Heart right ventricle (tissue), 16 donors: ENCODE measurements around the gene XPOT. TPM values are rescaled to one million over a fixed set of nuclear protein-coding genes. Genes with fewer than 3 reads are reported as not detected.

Experiments used
- ATAC-seq, 8 donors: fragments of 200-7000 bp; cut with Tn5 transposase; one replicate each; pipeline ENCODE4 v1.9.1; 2020; ENCODE audit warnings: mild to moderate bottlenecking in 8 of 8, moderate library complexity in 8 of 8, moderate number of reproducible peaks in 1 of 8
- DNase-seq, 2 donors: peaks; one replicate each; pipeline ENCODE4 v3.0.0-alpha.2; 2020
- H3K27ac ChIP-seq, 10 donors: fragments of 200-600 bp; sonication (generic) in 2 of 10; one replicate each; pipeline versions ENCODE4 v1.5.0 to v1.8.0; 2020 to 2022; ENCODE audit warnings: mild to moderate bottlenecking in 3 of 10
- H3K27me3 ChIP-seq, 7 donors: fragments of 200-600 bp; one replicate each; pipeline ENCODE4 v1.8.0; 2021 to 2022; ENCODE audit warnings: mild to moderate bottlenecking in 2 of 7
- H3K36me3 ChIP-seq, 9 donors: fragments of 200-600 bp; sonication (generic) in 1 of 9; one replicate each; pipeline versions ENCODE4 v1.5.0 to v1.8.0; 2020 to 2022; ENCODE audit warnings: mild to moderate bottlenecking in 2 of 9
- H3K4me1 ChIP-seq, 9 donors: fragments of 200-600 bp; sonication (generic) in 1 of 9; one replicate each; pipeline versions ENCODE4 v1.5.0 to v1.8.0; 2020 to 2022; ENCODE audit warnings: mild to moderate bottlenecking in 4 of 9
- H3K4me3 ChIP-seq, 10 donors: fragments of 200-600 bp; sonication (generic) in 2 of 10; one replicate each; pipeline versions ENCODE4 v1.5.0 to v1.8.0; 2020 to 2022; ENCODE audit warnings: mild to moderate bottlenecking in 7 of 10, moderate library complexity in 2 of 10
- H3K9me3 ChIP-seq, 11 donors: fragments of 200-600 bp in 10 of 11; sonication (generic) in 2 of 11; one replicate each; pipeline versions ENCODE4 v1.5.0 to v1.8.0; 2013 to 2022; ENCODE audit warnings: mild to moderate bottlenecking in 2 of 11, control low read depth in 1 of 11, moderate library complexity in 1 of 11
- WGBS, 2 donors: extraction: QIAGEN DNeasy Blood & Tissue Kit; methylation state at CpG; one replicate each; pipeline ENCODE4 v1.1.7; 2013; ENCODE audit warnings: inconsistent platforms in 1 of 2; 5-methylcytosine and 5-hydroxymethylcytosine counted together
- intact Hi-C, 10 donors: fragments of 100-400 bp; cut with DNase I; formaldehyde crosslinking; loops; one replicate each; pipeline versions ENCODE4 v1.11.1 to v1.14.2; 2022
- polyA plus RNA-seq, 2 donors: library from polyadenylated mRNA; stranded (reverse); fragments of 200-250 nt; gene quantifications; one replicate each; pipeline ENCODE4 v1.2.3, GENCODE V29; 2013
- total RNA-seq, 10 donors: library from RNA; stranded (reverse); fragmentation: NEBNext Ultra II Directional in 3 of 10; extraction: Animal tissue kit (Norgen Biotek cat#: 25700) in 3 of 10; gene quantifications; one replicate each; pipeline versions ENCODE4 v1.2.1 to v1.2.4, GENCODE V29; 2021 to 2023
- TF ChIP-seq, protein P1 (sequence below), 9 donors: fragments of 200-600 bp; sonication (generic) in 2 of 9; IDR thresholded peaks; one replicate each; pipeline versions ENCODE4 v1.5.0 to v1.8.0; 2021 to 2022; ENCODE audit warnings: antibody characterized with exemption in 9 of 9, mild to moderate bottlenecking in 5 of 9, moderate library complexity in 1 of 9
- donor health status: Arrhythmogenic right ventricular cardiomyopathy.
- donor health status: ischemic (EF 13 %, LVEDD 7.1; RV severe dilation, severe dysfunction).
- donor health status: healthy with polysubstance abuse.
- donor health status: DM: no; HTN: yes; CAD: no.
- donor health status: DM: no; HTN: no; CAD: no.
- donor health status: ischemic (EF 25% LVEDD 6.9; RV normal size, moderate dysfunction).
- donor health status: ischemic (EF 25% LVEDD 5.7; RV mildly dilated, moderate dysfunction).
- donor health status: healthy.
- donor health status: DM: yes; HTN: yes; CAD: no.
- donor health status: Ischemic cardiomyopathy.
- donor health status: ischemic (EF 35%, LVEDD 5.7; RV mildly dilated, moderate dysfunction).
- donor health status: nonischemic (EF 11% LVEDD 7.7; RV severe dilation, severe dysfunction).
- donor health status: DM: yes; HTN: yes; CAD: no.
- donor health status: PGD.
- donor health status: ischemic (EF 29% LVEDD 5.4; RV normal size, mild dysfunction).
- donor health status: nonischemic (EF 23%, LVEDD 6.1; RV moderate dilation, normal function).

Gene XPOT
- total and polyA plus RNA-seq, 12 donors, result 8.6 to 31.6 (median 19.1) TPM

DNA sequence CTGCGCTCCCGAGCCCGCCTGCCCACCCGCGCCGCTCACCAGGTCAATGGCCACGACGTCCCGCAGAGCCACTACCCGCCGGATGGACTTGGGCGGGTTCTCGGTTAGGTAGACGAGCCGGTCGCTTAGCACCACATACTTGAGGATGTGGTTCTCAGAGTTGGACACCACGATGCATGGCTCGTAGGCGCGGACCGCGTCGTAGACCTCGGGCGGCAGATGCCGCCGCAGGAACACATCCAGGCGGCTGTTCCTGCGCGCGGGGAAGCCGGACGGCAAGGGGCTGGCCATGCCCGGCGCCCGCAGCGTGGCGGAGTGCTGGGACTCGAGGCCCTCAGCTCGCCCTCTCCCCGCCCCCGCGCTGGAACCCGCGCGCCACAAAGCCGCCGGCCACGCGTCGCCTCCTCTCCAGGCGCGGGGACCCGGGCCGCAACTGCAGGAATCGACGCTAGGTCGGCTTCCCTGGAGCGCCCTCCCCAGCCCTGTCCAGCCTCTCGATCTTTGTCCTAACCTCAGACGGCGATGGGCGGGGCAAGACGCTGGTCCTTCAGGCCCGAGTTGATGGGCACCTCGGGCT is 13.8 kb upstream of the XPOT start, which contains the start of gene C12orf56:
Gene C12orf56, minus strand, starts transcription at position 484 of the 577 bp plus-strand sequence. Its CDS starts 193 bp downstream, at position 291.
- Histone ChIP-seq H3K4me3 (peak within 1 kb of the TSS; percentile 19 to 56 (median 43)), H3K27me3 (peaks cover 0 to 40% (median 28%) of the 10 kb centered on the region in 7 donors), H3K4me1 (peaks cover 0 to 13% (median 8%) of the 10 kb centered on the region in 9 donors), H3K36me3 (no peaks in the 10 kb centered on the region), H3K9me3 (no peaks in the 10 kb centered on the region), H3K27ac (no peak within 1 kb of the TSS)
- ATAC-seq (peak in 2 of 8 donors; percentile 44 to 67), DNase-seq (peak in 1 of 2 donors; percentile 14)
- WGBS, 2 donors, result 1 to 2% methylated on average over 55 to 66 of the region's 66 CpGs
- intact Hi-C loops, result loop anchor here in 2 of 10 donors (10.0 kb wide), 2 partner anchors 126 to 556 kb away; no protein-coding TSS in a partner anchor
- TF ChIP-seq, protein P1, sequence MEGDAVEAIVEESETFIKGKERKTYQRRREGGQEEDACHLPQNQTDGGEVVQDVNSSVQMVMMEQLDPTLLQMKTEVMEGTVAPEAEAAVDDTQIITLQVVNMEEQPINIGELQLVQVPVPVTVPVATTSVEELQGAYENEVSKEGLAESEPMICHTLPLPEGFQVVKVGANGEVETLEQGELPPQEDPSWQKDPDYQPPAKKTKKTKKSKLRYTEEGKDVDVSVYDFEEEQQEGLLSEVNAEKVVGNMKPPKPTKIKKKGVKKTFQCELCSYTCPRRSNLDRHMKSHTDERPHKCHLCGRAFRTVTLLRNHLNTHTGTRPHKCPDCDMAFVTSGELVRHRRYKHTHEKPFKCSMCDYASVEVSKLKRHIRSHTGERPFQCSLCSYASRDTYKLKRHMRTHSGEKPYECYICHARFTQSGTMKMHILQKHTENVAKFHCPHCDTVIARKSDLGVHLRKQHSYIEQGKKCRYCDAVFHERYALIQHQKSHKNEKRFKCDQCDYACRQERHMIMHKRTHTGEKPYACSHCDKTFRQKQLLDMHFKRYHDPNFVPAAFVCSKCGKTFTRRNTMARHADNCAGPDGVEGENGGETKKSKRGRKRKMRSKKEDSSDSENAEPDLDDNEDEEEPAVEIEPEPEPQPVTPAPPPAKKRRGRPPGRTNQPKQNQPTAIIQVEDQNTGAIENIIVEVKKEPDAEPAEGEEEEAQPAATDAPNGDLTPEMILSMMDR (IDR thresholded peaks at IDR 0.05), result no peak

DNA sequence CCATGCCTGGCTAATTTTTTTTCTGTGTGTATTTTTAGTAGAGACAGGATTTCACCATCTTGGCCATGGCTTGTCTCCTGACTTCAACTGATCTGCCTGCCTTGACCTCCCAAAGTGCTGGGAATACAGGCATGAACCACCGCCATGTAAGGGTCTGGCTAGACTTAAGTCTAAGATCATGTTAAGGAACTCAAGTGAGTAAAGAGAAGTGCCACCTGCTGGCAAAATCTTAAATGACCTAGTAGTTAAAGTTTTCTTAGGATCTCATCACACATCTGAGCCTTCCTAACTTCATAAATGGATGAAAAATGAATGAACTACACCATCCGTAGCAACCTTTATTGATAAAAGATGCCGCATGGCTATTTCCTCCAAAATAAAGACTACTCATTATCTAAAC is 12.0 kb upstream of the XPOT start:
- Histone ChIP-seq H3K36me3 (no peaks in the 10 kb centered on the region), H3K4me3 (no peak overlapping the region), H3K4me1 (peaks cover 0 to 23% (median 11%) of the 10 kb centered on the region in 9 donors), H3K9me3 (no peaks in the 10 kb centered on the region), H3K27me3 (peaks cover 0 to 40% (median 28%) of the 10 kb centered on the region in 7 donors), H3K27ac (no peak overlapping the region)
- ATAC-seq (no peak), DNase-seq (no peak)
- 72 to 92% methylated on average over 3 of the region's 3 CpGs for WGBS, 2 donors
- TF ChIP-seq, protein P1 (IDR thresholded peaks at IDR 0.05), result peak in 6 of 9 donors; percentile 15 to 44 (median 18)
- intact Hi-C loops, result loop anchor here in 2 of 10 donors (10.0 kb wide), 2 partner anchors 127 to 557 kb away; no protein-coding TSS in a partner anchor

DNA sequence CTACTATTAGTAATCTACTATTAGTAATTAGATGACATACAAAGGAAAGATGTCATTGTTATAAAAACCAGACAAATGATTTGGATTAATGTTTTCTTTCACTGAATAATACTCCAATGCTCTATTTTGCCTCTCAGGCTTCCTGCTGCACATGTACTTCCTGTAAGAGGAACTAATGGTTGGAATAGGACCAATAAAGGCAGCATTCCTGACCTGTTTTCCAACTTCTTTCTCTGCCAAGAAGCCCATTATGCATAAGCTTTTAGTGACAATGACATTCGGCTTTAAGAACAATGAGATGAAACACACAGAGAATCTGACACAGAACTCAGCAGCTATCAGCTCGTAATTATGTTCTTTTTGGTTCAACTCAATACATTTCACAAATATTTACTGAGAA is 8.5 kb upstream of the XPOT start:
- Histone ChIP-seq H3K36me3 (no peaks in the 10 kb centered on the region), H3K4me1 (peaks cover 0 to 14% (median 8%) of the 10 kb centered on the region in 9 donors), H3K27me3 (peaks cover 0 to 22% (median 12%) of the 10 kb centered on the region in 7 donors), H3K27ac (peak overlapping the region in 3 of 10 donors; percentile 44 to 61 (median 52)), H3K4me3 (no peak overlapping the region), H3K9me3 (peaks cover 0 to 2% (median 0%) of the 10 kb centered on the region in 11 donors)
- intact Hi-C loops, result loop anchor here in 2 of 10 donors (10.0 kb wide), 2 partner anchors 131 to 561 kb away; no protein-coding TSS in a partner anchor
- ATAC-seq (peak in 6 of 8 donors; percentile 46 to 72 (median 60)), DNase-seq (no peak)
- 52 to 57% methylated on average over 2 of the region's 2 CpGs for WGBS, 2 donors
- TF ChIP-seq, protein P1 (IDR thresholded peaks at IDR 0.05), result no peak

DNA sequence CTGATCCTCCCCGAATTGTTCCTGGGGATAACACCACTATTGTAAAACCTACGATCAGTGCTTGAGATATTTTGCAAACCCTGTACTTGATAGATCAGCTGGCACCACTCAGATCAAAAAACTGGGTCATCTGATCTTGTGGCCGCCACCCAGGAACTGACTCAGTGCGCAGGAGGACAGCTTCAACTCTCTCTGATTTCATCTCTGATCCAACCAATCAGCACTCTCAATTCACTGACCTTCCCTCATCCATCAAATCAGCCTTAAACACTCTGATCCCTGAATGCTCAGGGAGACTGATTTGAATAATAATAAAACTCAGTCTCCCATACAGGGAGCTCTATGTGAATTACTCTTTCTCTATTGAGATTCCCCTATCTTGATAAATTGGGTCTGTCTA is 4.2 kb upstream of the XPOT start:
- no peaks in the 10 kb centered on the region for H3K36me3 ChIP-seq
- no peaks in the 10 kb centered on the region for H3K27me3 ChIP-seq
- H3K4me1 ChIP-seq, result peaks cover 0 to 14% (median 7%) of the 10 kb centered on the region in 9 donors
- ATAC-seq, result no peak
- 55 to 59% methylated on average over 4 of the region's 4 CpGs for WGBS, 2 donors
- intact Hi-C loops, result loop anchor here in 1 of 10 donors (10.0 kb wide), 1 partner anchor 555 kb away; the partner anchor contains the start of gene SRGAP1
- no peak overlapping the region for H3K27ac ChIP-seq
- TF ChIP-seq, protein P1 (IDR thresholded peaks at IDR 0.05), result no peak
- peaks cover 0 to 2% (median 0%) of the 10 kb centered on the region in 11 donors for H3K9me3 ChIP-seq
- H3K4me3 ChIP-seq, result no peak overlapping the region
- DNase-seq, result no peak
